ENCODE measurements around the gene DCTPP1.
"Not testable (repeated sequence)": the region's sequence is repeated elsewhere in the genome, so short reads cannot be mapped to it uniquely, and the experiment has no call there.

GRCh38 chr16:30461426-30461825, 31.6 kb upstream of the DCTPP1 start:
- not testable (repeated sequence) for TF ChIP-seq EZH2 (IDR thresholded peaks at IDR 0.05; ENCODE audit: low read length, unreplicated experiment); CTCF (conservative IDR thresholded peaks at IDR 0.05; ENCODE audit: low read depth, low read length); EZH2phosphoT487 (IDR thresholded peaks at IDR 0.05; ENCODE audit: borderline replicate concordance, low read length)
